CD4-positive, alpha-beta T cell treated with Interleukin-10 for 1 hour (primary cell): ENCODE data around the gene CHD2.
A peak's percentile ranks its signal among the peaks of the same experiment; 100 is the strongest.

ENCODE experiments used
- DNase-seq: peaks from one replicate; pipeline ENCODE4 v3.0.0-alpha.2; 2020

The CHD2 gene

DNA sequence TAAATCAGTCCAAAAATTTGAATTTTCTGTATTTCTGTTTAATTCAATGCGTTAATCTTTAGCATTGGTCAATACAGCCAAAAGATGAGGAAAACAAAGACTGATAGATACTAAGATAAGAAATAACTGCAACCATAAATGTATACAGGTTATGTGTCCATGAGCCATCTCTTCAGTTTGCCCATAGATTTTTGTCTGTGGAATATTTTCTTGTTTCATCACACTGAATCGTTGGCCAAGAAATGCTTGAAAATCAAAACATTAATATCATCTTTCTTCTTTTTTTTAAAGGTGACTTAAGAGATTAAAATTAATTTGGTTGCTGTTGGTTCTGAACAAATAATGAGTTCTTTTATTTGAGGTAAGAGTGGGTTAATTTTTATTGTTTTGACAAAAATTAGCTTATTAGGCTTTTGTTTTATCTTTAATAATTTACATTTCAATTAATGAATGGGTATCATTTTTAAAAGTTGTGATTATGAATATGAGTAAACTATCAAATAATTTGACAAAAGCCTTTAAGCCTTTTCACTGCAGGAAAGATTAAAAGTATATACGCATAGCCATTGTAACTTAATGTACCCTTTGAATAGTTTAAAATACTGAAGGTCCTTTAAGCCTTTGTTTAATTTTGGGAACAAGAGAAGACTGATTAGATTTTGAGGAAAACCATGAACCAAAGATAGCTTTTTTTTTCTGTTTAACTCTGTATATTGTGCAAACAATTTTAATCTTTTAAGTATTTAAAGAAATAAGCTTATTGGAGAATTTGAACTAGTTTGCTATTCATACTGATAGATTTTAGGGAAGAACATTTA, 14.7 kb upstream of the CHD2 start:
- peak; percentile 23 for DNase-seq

DNA sequence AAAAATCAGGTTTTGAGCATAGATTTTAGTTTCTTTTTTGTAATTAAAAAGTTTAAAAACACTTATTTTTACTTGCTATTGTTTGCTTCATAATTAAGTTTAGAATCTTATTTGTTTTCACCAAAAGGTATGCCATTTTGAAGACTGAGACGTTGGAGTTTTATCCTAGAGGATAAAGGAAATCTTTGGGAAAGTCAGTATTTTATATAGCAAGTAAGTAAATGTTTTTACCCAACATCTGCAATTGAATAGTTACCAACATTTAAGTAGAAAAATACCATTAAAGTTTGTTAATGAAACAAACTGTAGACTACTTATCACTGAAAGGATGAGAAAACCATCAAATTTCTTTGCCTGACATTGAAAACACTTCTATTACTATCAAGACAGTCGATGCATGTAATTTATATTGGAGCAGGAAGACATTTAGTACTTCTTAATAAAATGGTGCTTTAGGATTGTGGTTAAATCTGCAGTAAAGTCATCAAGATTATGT, 14.0 kb upstream of the CHD2 start:
- DNase-seq, result peak; percentile 13

DNA sequence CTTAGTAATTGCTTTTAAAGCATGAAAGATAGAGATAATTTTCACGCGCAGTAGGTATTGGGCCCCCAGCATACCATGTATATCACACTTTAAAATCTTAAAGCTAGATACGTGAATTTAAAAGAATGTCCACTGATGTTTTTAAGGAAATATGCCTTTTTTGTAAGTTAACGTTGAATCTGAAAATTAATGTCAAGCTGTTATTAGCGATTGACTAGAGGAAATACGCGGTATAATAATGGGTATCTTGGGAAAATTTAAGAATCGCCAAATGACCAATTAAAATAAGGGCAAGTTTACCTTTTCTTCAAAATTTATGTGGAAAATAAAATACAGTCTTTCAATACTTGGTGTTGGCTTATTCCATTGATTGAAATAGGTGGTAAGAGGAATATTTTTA, 13.3 kb upstream of the CHD2 start:
- peak; percentile 3 for DNase-seq

DNA sequence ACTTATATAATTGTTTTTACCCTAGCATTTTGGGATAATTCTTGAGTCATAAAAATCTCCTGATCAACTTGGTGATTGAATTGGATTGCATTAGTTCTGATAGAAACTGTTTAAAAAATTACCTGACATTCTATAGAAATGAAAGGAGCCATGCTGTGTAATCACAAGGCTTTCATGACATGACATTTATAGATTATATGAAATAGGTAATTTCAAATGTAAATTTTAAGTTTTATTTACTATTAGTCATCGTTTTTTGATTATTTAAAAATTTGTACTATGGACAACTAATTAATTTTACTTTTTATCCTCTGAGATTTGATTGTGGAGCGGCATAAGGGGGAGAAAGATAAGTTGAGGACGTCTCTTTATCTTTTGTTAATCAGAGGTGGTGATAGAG, 12.3 kb upstream of the CHD2 start:
- DNase-seq, result peak; percentile 11

DNA sequence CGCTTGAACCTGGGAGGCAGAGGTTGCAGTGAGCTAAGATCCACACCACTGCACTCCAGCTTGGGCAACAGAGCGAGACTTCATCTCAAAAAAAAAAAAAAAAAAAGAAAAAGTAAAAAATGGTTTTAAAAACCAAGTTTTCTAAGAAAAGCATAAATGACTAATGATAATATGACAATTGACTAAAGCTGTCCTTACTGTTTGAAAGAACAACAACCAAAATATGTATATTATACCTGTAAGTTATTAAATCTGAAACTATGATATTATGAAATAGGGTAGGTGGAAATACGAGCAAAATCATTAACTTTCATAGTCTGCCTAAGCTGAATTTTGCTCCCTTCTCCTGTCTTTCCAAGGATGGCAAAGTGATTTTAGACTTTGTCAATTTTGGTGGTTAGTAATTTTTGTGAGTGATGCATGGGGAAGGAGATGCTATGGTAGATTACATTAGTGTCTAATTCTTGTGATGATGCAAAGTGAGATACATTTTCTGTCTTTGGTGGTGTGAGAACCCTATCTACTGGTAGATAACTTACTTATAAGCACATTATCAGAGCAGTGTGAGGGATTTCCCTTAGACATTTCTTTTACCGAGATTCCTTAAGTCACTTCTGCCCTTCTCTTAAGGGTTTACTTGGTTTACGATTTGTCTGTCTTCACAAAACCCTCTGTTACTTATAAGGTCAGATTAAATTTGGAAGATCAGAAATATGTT, 10.6 kb upstream of the CHD2 start:
- peak; percentile 31 for DNase-seq

DNA sequence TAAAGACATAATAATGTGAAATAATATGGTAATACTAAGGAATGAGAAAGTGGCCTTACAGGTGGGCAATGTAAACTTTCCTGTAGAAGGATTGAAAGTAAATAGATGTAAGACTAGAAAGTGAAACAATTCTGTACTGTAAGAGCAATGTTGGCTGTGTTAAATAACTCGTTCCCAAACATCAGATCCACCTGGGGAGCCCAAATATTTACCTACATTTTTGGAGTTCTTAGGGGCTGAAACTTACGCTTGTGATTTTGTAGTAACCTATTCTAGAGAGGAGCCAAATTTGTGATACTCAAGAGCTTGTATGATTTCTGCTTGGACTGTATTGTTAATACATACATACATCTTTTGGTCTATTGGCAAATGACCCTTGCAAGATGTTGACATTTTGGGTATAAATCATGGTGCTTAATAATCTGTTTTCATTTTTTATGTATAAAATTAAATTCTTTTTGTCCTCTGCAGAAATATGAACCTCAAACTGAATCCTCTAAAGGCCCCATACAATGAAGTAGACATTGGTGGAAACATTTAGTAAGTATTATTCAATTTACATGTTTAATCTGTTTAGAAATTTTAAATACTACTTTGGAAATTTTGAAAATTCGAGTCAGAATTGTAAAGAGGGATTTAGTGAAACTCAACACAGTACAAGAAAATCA, 8.5 kb upstream of the CHD2 start:
- DNase-seq, result peak; percentile 17

DNA sequence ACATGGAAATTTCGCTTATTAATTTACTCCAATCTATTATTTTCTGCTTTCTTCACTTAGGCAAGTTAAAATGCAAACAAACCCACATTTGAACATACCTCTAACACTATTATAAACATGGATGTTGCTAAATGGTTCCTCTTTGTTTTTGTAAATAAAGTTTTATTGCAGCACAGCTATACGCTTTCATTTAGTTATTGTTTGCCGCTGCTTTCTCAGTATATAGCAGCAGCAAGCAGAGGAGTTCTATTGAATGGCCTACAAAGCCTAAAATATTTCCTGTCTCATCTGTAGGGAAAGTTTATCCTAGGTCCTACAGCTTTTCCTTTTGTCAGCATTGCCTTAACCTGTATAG, 7.9 kb upstream of the CHD2 start:
- peak; percentile 11 for DNase-seq

DNA sequence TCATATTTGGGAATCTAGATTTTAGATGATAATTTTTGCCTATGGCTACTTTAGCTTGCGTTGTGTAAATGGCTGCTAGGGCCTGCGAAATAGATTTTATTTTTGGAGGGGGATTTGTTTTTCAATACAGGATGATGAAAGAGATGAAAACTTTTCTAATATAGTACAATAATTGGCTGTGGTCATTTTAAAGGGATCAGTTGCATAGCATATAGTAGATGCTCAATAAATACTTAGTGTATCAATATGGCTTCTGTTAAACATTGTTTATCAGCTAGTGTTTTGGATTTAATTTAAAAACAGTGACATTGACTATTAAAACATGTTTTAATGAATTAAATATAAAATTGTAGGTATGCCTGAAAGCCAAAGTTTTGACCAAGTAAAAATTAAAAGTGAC, 6.9 kb upstream of the CHD2 start:
- DNase-seq, result peak; percentile 3

DNA sequence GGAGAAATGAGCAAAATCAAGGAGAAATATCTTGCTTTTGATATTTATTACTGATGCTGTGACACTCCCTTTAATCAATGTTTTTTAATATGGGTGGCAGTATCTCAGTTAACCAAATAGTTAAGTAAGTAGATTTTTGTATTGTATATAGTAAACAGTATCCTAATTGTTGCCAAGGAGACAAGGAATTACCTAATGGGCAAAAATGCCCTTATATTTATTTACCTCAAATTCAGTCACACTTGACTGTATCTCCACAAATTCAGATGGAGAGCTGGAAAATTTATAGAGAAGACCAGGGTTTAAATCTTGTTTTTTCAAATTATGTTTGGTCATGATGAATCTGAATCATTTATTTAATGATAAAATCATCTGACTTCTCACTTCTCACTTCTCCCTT, 3.6 kb upstream of the CHD2 start:
- peak; percentile 27 for DNase-seq

DNA sequence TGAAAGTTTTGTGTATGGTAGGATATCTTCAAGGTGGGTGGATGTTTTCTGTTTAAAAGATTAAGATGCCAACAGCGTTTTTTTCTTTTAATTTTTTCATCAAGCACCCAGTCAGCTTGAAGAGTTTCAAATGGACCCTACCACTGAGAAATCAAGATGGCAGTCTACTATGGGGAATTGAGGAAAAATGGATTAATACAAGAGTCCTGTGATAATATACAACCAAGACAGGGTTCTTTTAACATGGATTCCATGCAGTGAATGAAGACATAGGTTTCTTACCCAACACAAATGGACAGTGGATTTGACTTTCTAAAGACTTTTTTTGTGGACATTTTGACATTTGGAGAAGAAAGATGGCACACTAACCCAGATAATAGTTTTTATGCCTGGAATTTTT, 2.5 kb upstream of the CHD2 start:
- DNase-seq, result peak; percentile 4

DNA sequence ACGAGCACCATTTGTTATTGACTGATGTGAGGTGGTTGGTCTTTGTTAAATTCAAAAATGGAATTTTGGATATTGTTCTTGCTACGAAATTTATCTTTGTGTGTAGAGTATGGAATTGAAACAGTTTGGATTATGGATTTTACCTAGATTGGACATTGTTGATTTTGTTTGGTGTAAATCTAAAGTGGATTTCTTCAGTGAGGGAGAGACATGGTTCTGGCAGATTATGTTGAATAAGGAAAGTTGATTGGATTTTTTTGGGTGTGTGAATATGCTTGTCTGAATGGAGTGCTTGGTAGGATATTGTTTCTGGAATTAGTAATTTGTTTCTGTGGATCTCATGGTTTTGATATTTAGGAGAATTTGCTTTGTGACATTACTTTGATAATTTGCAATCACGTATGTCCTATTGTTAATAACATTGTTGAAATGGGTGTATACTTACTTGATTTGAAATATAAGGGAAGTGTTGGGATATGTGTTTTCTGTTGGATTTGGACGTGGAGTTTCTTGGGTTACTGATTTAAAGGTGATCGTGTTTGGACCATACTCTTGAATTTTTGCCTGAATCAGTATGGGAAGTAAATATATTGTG, 1.0 kb upstream of the CHD2 start:
- no peak for DNase-seq

DNA sequence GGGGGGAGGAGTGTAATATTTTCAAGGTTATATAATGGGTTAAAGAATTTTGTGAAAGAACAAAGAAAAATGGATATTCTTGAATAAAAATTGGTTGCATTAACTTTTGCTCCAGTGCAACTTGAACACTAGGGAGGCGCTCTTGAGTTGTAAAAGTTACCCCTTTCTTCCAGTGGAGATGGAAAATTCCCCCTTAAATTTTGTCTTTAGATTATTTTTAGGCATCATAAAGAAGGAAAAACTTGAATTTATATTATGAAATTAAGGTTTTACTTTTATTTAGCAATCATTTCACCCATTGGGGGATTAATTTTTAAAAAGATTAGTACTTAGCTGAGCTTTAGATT, 550 bp upstream of the CHD2 start:
- DNase-seq, result no peak

DNA sequence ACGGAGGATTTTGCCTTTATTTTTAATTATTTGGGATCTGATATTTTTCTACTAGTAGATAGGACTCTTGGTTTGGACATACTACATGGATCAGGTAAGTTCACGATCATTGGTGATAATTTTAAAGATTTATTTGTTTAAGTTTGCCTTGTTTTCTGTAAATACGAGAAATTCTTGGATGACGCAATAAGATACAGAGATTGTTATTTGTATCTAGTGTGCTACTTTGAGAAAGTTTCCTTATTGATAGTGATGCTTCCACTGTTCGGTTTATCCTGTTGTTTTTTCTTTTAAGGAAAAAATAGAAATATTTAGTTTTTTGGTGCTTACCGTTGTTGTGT, 577 bp downstream of the CHD2 start:
- no peak for DNase-seq

DNA sequence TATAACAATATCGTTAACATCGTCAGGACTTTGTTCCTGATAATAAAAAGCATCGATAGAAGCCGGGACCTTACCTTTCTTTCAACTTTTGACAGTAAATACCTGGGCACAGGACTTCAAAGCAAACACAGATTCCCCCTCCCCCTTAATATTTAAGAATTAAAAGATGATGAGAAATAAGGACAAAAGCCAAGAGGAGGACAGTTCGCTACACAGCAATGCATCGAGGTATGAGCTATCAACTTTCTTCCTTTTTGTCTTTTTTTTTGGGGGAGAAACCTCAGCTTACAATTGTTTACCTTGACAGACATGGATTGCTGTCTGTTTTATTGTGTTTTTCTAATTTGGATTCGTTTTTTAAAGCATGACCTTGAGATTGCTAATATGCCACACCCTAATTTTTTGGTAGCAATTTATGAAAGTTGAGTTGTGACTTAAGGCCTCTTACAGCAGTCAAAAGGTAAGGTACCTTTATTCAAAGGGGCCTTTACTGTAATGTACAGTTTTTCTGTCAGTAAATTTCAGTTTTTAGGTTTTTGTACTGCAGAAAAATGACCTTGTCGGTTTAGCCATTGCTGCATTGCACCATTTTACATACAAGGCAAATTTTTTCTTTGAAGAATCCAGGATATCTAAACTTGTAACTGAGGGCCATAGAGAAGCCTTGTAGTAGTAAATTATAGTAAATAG, 1.1 kb downstream of the CHD2 start:
- DNase-seq, result peak; percentile 41

DNA sequence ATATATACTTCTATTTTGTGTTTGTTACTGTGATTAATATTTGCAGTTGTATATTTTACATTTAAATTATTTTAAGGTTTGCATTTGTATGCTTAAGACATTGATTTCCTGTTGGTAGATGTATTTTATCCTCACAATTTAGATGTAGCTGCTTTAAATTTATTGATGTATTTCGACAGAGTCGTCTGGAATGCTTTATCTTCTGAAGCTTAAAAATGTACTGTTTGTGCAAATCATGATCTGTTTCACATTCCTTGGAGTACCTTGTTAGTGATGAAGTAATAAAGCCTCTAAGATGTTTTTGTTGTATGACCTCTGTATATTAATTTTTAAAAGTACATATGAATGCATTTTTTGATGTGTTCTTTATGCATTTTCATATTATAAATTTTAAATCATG, 1.9 kb downstream of the CHD2 start:
- no peak for DNase-seq

DNA sequence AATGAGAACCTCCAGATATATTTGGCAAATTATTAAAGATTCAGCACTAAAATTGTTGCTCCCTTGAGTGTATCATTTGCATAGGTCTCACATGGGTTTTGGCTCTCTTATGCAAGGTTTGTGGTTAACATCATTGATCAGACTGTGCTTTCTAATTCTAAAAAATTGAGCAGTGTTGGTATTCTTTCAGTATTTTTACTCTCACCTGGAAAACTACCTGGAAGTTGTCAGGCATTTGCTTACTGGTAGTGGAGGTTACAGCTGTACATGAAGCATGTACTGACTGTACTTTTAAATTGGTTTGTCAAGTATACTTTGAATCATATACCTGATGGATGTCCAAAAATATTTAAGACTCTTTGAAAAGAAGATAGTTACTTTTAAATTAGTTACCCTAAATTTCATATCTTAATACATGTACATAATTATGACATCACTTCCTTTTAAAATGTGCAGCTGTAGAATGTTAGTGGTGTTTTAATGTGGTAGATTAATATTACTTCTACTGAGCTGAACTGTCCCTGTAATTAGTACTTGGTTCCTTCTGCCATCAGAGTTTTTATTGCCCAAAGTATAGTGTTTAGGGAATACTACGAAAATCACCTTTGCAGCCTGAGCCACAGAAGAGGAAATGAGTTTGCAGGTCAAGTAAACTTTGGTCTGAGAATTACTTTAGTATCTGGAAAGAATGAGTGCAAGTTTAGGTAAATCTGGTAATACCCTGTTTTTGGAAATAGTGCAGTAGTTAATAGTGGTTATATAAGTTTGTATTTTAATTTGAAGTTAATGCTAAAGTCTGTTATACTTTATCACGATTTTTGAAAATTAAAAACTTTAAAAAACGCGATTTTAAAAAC, 2.8 kb downstream of the CHD2 start:
- peak; percentile 49 for DNase-seq

DNA sequence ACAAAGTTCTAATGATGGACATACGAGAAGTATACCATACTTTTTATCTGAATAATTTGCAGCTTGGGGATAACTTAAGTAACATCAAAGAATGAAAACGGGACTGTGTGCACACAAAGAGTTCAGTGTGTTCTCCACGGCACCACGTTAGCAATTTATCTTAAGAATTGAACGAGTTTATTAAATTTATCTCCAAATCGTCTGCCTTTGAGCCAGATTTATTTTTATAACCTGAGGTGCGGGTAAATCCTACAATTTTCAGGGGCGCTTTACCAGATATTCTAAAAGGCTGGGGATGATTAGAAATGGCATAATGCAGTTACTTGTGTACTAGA, 3.5 kb downstream of the CHD2 start:
- no peak for DNase-seq

DNA sequence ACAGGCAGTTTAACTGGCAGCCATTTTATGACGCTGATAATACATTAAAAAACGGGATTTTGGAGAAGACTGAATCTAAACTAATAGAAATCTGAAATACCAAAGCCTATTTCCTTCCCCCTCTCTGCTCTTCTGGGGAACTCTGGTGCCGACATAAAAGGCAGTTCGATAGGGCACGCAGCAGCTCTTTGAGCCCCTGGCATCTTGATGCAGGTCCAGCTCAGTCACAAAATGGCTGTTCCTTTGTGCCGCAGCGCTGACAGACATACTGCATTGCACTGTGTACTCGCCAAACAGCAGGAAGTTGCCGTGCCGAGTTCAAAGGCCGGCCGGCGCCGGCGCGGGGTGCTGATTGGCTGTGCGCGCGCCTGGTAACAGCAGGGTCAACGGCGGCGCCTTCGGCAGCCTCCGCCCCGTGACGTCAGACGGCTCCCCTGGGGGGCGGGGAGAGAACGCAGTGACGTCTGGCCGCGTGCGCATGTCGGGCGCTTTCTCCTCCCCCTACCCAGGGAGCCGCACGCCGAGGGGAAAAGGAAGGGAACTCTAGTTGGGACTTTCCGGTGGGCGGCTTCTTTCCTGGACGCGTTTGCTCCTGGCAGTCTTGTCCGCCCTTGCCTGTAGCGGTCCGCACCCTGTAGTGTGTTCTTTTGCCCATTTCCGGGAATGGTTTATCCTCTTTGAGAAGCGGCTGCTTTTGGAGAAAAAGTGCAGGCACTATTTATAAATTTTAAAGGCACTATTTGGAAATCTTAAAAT, 4.0 kb downstream of the CHD2 start:
- DNase-seq, result peak; percentile 99

DNA sequence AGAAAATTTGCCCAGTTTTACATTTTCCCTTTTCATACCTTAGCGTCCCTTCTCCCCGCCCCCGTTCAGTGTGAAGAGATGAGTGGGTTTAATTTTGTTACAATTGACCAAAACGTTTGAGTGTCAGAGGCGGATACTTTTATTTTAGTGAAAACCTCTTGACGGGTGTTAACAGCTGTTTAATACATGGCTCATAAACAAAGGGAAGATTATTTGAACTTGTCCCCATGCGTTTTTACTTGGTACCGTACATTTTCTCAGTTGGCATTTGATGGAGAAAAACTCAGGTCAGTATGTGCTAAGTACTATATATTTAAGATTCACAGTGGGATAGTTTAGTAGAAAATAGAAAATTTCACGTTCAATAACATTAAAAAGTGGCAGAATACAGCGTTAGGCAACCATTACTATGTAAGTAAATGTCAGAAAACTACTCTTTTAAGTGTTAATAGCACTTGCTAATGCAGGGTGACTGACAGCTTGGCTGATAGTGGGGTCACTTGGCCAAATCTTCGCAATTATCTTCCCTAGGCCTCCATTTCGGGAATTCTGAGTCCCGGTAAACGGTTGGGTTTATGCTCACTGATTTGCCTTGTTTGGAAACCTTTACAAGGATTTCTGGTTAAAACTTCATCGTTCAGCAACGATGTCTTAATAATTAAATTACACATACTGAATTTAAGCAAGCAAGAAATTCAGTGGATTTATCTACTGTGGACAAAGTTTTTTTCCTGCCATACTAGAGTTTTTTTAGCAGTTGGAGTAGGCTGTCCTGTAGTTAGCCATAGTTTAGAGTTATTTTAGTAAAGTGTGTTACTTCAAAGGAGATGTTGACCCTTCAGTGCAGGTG, 4.8 kb downstream of the CHD2 start:
- DNase-seq, result no peak

DNA sequence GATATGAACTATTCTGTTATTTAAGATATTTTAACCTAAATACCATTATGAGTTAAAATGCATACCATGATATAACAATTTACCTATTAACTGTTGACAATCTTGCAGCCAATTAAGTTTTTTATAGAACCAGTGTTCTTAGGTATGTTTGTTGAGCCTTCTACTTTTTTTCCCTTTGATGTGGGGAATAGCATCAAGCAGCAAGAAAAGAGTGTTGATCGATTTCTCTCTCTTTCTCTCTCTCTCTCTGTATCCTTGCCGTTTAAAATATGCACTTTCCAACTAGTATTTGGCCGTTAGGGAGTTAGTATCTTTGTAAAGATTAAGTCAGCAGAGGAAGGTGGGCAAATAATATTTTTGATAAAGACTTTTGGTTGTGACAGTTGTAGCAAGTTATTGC, 5.9 kb downstream of the CHD2 start:
- DNase-seq, result peak; percentile 54
